ENCODE measurements around the gene ASAP3.
"Not testable (repeated sequence)": the region's sequence is repeated elsewhere in the genome, so short reads cannot be mapped to it uniquely, and the experiment has no call there.

The ASAP3 gene

GRCh38 chr1:23394181-23394580 lies 89.8 kb downstream of the ASAP3 start:
- DNase-seq: no peak

- no peak for DNase-seq
Observed at GRCh38 chr1:23393706-23394105, 90.3 kb downstream of the ASAP3 start.

GRCh38 chr1:23392125-23392855 lies 91.7 kb downstream of the ASAP3 start:
- no peak for DNase-seq

DNA sequence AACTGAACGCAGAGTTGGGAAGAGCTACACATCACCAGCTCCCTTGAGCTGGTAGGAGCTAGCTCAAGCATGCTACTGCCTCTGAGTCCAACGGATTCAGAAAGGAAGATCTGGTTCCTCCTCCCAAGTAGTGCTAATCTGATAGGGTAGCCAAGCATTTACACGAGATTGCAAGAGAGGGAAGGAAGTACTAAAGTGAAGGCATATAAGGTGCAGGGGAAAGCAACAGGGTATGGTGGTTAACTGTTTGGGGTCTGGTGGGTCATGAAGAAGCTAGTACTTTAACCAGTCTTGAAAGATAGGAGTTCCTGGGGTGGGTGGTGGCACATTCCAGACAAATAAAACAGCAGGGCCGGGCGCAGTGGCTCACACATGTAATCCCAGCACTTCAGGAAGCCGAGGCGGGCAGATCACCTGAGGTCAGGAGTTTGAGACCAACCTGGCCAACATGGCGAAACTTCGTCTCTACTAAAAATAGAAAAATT lies 94.1 kb downstream of the ASAP3 start:
- no peak for DNase-seq

DNA sequence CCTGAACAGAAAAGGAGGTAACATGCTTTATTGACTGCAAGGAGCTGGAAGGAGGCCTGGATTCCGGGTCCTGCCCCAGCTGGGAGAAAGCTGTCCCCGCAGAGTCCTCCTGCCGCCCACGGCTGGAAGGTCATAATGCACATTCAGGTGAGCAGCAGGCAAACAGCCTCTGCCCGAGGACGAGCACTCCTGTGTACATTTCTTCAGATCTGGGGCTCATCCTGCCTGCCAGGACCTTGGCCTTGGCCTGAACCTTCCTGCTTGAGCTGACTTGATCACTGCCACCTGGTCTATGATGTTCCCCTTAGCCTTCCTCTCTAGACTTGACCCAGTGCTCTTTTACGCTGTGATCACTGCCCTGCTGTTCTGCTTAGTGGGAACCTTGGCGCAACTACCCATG lies 96.5 kb downstream of the ASAP3 start:
- no peak for DNase-seq

DNA sequence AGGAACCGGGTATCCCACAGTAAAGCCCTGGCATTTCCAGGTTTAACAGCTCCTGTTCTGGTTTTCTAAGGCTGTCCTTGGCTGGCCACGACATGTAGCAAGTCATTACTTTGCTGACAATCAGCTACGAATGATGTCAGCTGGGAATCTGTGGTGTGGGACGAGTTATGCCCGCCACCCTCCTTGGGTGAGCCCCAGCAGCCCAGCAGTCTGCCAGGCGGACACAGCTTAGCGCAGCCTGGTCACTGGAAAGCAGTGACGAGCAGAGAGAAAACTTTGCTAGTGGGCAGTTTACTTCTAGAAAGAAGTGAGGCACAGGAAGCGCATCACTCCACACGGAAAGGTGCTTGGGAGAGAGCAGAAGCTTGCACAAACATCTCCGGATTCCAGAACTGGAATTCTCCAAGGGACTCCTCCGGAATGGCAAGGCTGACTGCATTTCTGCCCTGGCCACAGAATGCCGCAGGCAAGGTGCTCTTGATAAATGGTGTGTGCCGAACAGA lies 98.8 kb downstream of the ASAP3 start:
- no peak for DNase-seq

DNA sequence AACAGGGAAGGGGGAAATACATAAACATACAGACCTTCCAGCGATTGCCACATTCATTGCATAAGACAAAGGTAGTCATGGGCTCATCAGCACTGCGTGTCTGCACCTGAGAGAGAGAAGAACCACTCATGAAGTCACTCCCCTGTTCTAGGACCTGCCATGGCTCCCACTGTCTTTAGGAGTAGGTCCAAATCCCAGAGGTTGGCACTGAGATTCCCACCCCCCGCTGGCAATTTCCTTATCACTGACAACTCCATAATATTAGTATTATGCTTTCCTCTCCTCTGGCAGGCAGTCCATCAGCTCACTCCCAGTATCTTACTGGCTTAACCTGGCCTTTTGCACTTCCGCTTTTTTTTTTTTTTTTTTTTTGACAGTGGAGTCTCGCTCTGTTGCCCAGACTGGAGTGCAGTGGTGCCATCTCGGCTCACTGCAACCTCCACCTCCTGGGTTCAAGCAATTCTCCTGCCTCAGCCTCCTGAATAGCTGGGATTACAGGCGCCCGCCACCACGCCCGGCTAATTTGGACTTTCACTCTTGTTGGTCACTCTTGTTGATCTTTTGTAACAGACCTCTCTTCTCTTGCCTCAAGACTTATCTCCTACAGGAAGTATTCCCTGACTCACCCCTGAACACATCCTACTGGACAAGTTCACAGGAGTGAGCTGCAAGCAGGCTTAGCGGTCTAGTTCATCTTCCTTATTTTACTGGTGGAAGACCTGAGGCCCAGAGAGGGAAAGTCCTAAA lies 99.5 kb downstream of the ASAP3 start:
- DNase-seq: no peak

DNA sequence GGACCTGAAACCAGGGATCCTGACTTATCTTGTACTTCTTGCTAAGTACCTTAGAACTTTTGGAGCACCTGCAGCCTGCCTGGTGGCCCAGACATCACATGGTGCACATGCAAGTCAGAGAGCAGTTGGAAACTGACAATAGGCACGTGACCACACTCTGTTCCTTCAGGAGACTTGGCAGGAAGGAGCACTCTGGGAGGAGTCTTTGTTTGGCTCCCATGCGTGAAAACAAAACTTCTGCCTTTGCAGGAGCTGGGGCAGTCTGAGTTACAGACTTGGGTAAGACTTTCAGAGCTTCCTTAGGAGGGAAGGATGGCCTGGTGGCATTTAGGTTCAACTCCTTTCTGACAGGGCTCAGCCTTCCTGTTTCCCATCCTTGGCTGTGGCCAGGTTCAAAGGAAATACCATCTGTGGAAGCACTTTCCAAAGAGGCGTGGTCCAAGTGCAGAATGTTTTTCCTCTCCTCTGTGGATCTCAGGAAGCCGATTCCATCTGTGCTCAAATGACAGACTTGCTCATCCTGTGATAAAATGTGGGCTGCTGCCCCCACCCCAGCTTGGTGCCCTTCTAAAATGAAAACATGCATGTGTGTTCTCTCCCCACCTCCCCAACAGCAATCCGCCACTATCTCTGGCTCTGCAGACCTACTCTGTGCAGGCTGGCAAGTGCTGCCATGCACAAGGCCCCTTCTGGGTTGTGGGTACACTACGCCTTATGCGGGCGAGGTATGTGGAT lies 100.2 kb downstream of the ASAP3 start:
- DNase-seq: no peak

GRCh38 chr1:23381233-23381885 lies 102.6 kb downstream of the ASAP3 start:
- no peak for DNase-seq

DNA sequence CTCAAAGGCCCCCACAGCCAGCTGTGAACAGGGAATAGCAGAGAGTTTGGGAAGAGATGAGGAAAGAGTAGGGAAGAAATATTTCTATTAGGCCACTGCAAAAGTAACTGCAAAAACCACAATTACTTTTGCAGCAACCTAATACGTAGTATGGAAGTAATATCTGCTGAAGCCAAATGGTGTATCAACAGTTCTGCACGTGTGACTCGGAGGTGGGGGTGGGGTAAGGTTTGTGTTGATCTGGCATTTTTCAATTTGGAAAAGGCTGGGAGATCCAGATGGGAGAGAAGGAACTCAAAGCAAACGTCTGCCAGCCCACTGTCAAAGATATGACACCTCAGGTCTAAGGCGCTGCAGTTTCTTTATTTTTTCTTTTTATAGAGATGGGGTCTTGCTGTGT lies 103.3 kb downstream of the ASAP3 start:
- no peak for DNase-seq

DNA sequence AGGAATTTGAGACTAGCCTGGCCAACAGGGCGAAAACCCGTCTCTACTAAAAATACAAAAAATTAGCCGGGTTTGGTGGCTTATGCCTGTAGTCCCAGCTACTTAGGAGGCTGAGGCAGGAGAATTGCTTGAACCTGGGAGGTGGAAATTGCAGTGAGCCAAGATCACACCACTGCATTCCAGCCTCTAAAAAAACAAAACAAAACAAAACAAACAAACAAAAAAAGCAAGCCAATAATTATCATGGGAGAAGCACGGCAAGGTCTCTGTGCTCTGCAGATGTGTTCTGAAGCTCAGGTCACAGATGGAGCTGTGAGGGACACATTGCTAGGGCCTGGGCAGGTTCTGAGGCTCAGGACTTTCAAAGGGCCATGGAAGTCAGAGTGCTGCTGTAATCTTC lies 103.7 kb downstream of the ASAP3 start:
- not testable (repeated sequence) for DNase-seq

Data from right forelimb (tissue), 1 donor.